K562 (cell line): ENCODE results near the gene DNAJC30. TPM values are rescaled to one million over a fixed set of nuclear protein-coding genes. Genes with fewer than 3 reads are reported as not detected.

ENCODE experiments used
- ATAC-seq: fragments of 200-7000 bp; cut with Tn5 transposase; 3 replicates; pipeline ENCODE4 v1.9.1; 2020; ENCODE audit warnings: moderate library complexity
- BruUV-seq: library from RNA; stranded (reverse); fragments of 400-500 nt; replicated peaks from 2 replicates; lab custom pipeline; 2021; lab: Mats Ljungman, UMichigan
- CTCF ChIA-PET: fragments of 300-600 bp; formaldehyde crosslinking; extraction: SDS; loops from one replicate; lab custom pipeline; 2021; ENCODE audit warnings: low intra/inter-chr PET ratio; lab: Yijun Ruan, JAX
- POLR2A ChIA-PET: fragments of 300-600, 350-650 bp; sonication (Branson Sonifier 250); formaldehyde crosslinking; extraction: SDS; loops from one replicate; lab custom pipeline; 2021; ENCODE audit warnings: antibody characterized with exemption, inconsistent platforms; lab: Yijun Ruan, JAX
- DNase-seq, 4 experiments: peaks; one replicate each; pipeline versions ENCODE4 v3.0.0 to v3.0.0-alpha.2; 2011 to 2018; ENCODE audit warnings: low spot score in 3 of 4, mixed read lengths in 3 of 4; ENCODE audit errors: extremely low read depth in 1 of 4
- FAIRE-seq: peaks from 2 replicates; lab custom pipeline; 2011; peaks lifted over from hg19 to GRCh38; lab: Jason Lieb, UNC
- H2AFZ ChIP-seq: 2 replicates; pipeline ENCODE4 v1.6.0; 2011; ENCODE audit warnings: low read depth, low read length, control low read depth, inconsistent platforms
- H3K27ac ChIP-seq: fragments of 200-600 bp; 3 replicates; pipeline ENCODE4 v1.8.0; 2011; ENCODE audit warnings: low read depth, mild to moderate bottlenecking, control low read depth, inconsistent platforms, low read length, moderate library complexity, mixed read lengths; ENCODE audit errors: extremely low read depth
- H3K27me3 ChIP-seq, 2 experiments: fragments of 300-600 bp in 1 of 2; 2 replicates in 1 of 2; 3 replicates in 1 of 2; pipeline versions ENCODE4 v1.6.0 to v1.8.0; 2011; ENCODE audit warnings: inconsistent platforms in 2 of 2, low read length in 2 of 2, mild to moderate bottlenecking in 1 of 2, mixed read lengths in 1 of 2, moderate library complexity in 1 of 2; ENCODE audit not compliant: control insufficient read depth in 2 of 2, insufficient read depth in 2 of 2
- H3K36me3 ChIP-seq: fragments of 300-600 bp; 3 replicates; pipeline ENCODE4 v1.8.0; 2011; ENCODE audit warnings: mild to moderate bottlenecking, low read length, inconsistent platforms; ENCODE audit not compliant: control insufficient read depth, insufficient read depth
- H3K4me1 ChIP-seq, 2 experiments: fragments of 200-600 bp in 1 of 2; replicated peaks in 1 of 2; 2 replicates in 1 of 2; 3 replicates in 1 of 2; pipeline versions ENCODE4 v1.5.1 to v1.8.0; 2011; ENCODE audit warnings: inconsistent platforms in 2 of 2, low read length in 2 of 2, mild to moderate bottlenecking in 1 of 2, mixed read lengths in 1 of 2, moderate library complexity in 1 of 2; ENCODE audit not compliant: control insufficient read depth in 2 of 2, insufficient read depth in 2 of 2
- H3K4me2 ChIP-seq: 2 replicates; pipeline ENCODE4 v1.6.1; 2011; ENCODE audit warnings: low read length, control low read depth, inconsistent platforms, mixed read lengths; ENCODE audit not compliant: insufficient read depth
- H3K4me3 ChIP-seq: fragments of 200-600 bp; sonication (generic), shearing (Covaris generic); 2 replicates; pipeline ENCODE4 v1.5.1; 2016; ENCODE audit warnings: control low read depth, inconsistent platforms
- H3K79me2 ChIP-seq: fragments of 200-600 bp; 3 replicates; pipeline ENCODE4 v1.8.0; 2011; ENCODE audit warnings: low read length, inconsistent platforms; ENCODE audit not compliant: control insufficient read depth, insufficient read depth
- H3K9ac ChIP-seq, 2 experiments: 2 replicates each; pipeline versions ENCODE4 v1.6.0 to v1.6.1; 2011; ENCODE audit warnings: low read depth in 2 of 2, low read length in 2 of 2, control low read depth in 1 of 2, inconsistent platforms in 1 of 2, mild to moderate bottlenecking in 1 of 2, mixed read lengths in 1 of 2; ENCODE audit not compliant: insufficient read depth in 1 of 2
- H3K9me1 ChIP-seq: one replicate; pipeline ENCODE4 v1.6.0; 2011; ENCODE audit warnings: inconsistent platforms, mild to moderate bottlenecking, low read length, moderate library complexity; ENCODE audit not compliant: control insufficient read depth, insufficient read depth
- H3K9me3 ChIP-seq: replicated peaks from 2 replicates; pipeline ENCODE4 v1.5.1; 2011; ENCODE audit warnings: low read depth, low read length, inconsistent platforms; ENCODE audit not compliant: control insufficient read depth, insufficient read depth
- H4K20me1 ChIP-seq: replicated peaks from 2 replicates; pipeline ENCODE4 v1.6.1; 2011; ENCODE audit warnings: low read length, inconsistent platforms, mixed read lengths; ENCODE audit not compliant: control insufficient read depth, insufficient read depth
- ARID4B ChIP-seq: sonication (generic); formaldehyde crosslinking; IDR thresholded peaks from 2 replicates; pipeline ENCODE4 v1.8.0; 2022; ENCODE audit warnings: mild to moderate bottlenecking, missing genetic modification reagents
- HOXB6 ChIP-seq: fragments of 250-450 bp; sonication (Bioruptor Pico); IDR thresholded peaks from 2 replicates; pipeline ENCODE4 v1.5.1; 2022; ENCODE audit warnings: mild to moderate bottlenecking, borderline replicate concordance
- NFIX ChIP-seq: fragments of 250-450 bp; sonication (Bioruptor Pico); IDR thresholded peaks from 2 replicates; pipeline ENCODE4 v1.4.0; 2020; ENCODE audit warnings: low read depth, mild to moderate bottlenecking, moderate library complexity
- RBFOX2 ChIP-seq: fragments of 200-400 bp; formaldehyde crosslinking; IDR thresholded peaks from 2 replicates; pipeline ENCODE4 v1.6.1; 2017; ENCODE audit warnings: low read depth, mild to moderate bottlenecking, low read length, moderate library complexity
- RFX7 ChIP-seq: fragments of 250-450 bp; sonication (Bioruptor Pico); IDR thresholded peaks from 2 replicates; pipeline ENCODE4 v1.5.1; 2021; ENCODE audit warnings: mild to moderate bottlenecking
- ZNF75A ChIP-seq: fragments of 450-650 bp; formaldehyde crosslinking; IDR thresholded peaks from 2 replicates; pipeline ENCODE4 v1.4.0; 2020; ENCODE audit warnings: mild to moderate bottlenecking
- WGBS: fragments of 100-300 bp; shearing (Covaris generic); methylation state at CpG from one replicate; pipeline ENCODE4 v1.1.6; 2016; ENCODE audit warnings: low coverage, mixed read lengths; ENCODE audit not compliant: insufficient coverage; ENCODE audit errors: missing lambda C conversion rate; 5-methylcytosine and 5-hydroxymethylcytosine counted together
- in situ Hi-C: fragments of 300-500 bp; cut with MboI; formaldehyde crosslinking; loops from 4 replicates; pipeline ENCODE4 v1.15.0; 2018; ENCODE audit warnings: inconsistent platforms, mixed read lengths
- intact Hi-C: fragments of 100-400 bp; cut with micrococcal nuclease; formaldehyde crosslinking; loops from 2 replicates; pipeline ENCODE4 v1.14.2; 2022
- polyA plus RNA-seq, 8 experiments: library from polyadenylated mRNA; depleted of rRNA in 4 of 8; stranded (reverse) in 5 of 8; unstranded in 3 of 8; fragments of >200 nt; fragmentation: Nextera tagmentation in 2 of 8; fragmentation: Illumina TruSeq in 1 of 8; extraction: Ambion mirVana in 2 of 8; extraction: Trizol in 1 of 8; gene quantifications; 2 replicates each; pipeline versions ENCODE4 v1.2.1 to v1.2.3, GENCODE V29; 2011 to 2014; ENCODE audit warnings: inconsistent platforms in 1 of 8, missing spikeins in 1 of 8
- total RNA-seq, 7 experiments: library from RNA; depleted of rRNA in 6 of 7; stranded (reverse); fragments of >200 nt in 6 of 7; fragmentation: Illumina TruSeq in 2 of 7; extraction: Trizol in 2 of 7; gene quantifications; 2 replicates each; pipeline versions ENCODE4 v1.2.1 to v1.2.3, GENCODE V29; 2011 to 2021; ENCODE audit warnings: low replicate concordance in 1 of 7
- TF ChIP-seq, protein P1 (sequence below): sonication (generic); formaldehyde crosslinking; IDR thresholded peaks from 2 replicates; pipeline ENCODE4 v1.8.0; 2023; ENCODE audit warnings: mild to moderate bottlenecking, missing genetic modification reagents
- TF ChIP-seq, protein P2 (sequence below), 2 experiments: fragments of 450-650 bp in 1 of 2; sonication (generic) in 1 of 2; formaldehyde crosslinking; conservative IDR thresholded peaks; 2 replicates each; pipeline versions ENCODE4 v1.4.0 to v1.8.1; 2020 to 2022; ENCODE audit warnings: mild to moderate bottlenecking in 1 of 2, missing genetic modification reagents in 1 of 2

The DNAJC30 gene
- total and polyA plus RNA-seq, 9 of the 15 experiments (the other 6 are each of a cell fraction or from before 2014, with no cell fraction given) = 1.1 to 11.3 (median 4.6) TPM

DNA sequence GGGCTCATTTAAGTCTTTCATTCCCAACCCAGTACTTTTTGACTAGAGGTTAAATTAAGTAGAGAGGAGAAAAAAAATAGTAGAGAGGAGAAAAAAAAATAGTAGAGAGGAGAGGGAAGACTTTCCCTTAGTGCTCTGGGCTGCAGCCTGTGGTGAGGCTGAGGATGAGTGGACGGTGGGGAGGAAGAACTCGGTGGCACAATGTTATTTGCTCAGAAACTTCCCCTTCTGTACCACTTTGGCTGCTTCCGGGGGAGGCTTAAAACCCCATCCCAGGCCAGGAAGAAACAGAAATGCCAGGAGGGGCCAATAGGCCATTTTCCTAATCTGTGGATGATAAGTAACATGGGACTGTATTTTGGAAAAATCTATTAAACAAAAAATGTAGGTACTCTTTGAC is 44.3 kb downstream of the DNAJC30 start:
- peaks cover 7% of the 10 kb centered on the region for H3K9me3 ChIP-seq
- no TSS peak for BruUV-seq
- no peaks in the 10 kb centered on the region for H4K20me1 ChIP-seq
- no peak overlapping the region for H3K27ac ChIP-seq
- intact Hi-C loops = no loop called here
- no peaks in the 10 kb centered on the region; a peak in 1 of 5 replicates for H3K4me1 ChIP-seq
- no peak for DNase-seq
- no peak overlapping the region for H3K4me3 ChIP-seq
- H3K4me2 ChIP-seq = no peak overlapping the region
- no peaks in the 10 kb centered on the region for H3K36me3 ChIP-seq
- in situ Hi-C loops = no loop called here
- POLR2A ChIA-PET = no interaction called here
- CTCF ChIA-PET = no interaction called here
- ATAC-seq = no peak
- peaks cover 11 to 38% of the 10 kb centered on the region in 2 experiments; a peak in 4 of 5 replicates for H3K27me3 ChIP-seq
- WGBS = 2% methylated on average over 3 of the region's 3 CpGs
- no peaks in the 10 kb centered on the region for H3K9me1 ChIP-seq
- TF ChIP-seq ARID4B (CRISPR knock-in tag) (no peak), ZNF75A (no peak), RFX7 (CRISPR knock-in tag) (no peak), NFIX (CRISPR knock-in tag) (no peak), RBFOX2 (no peak), HOXB6 (CRISPR knock-in tag) (no peak)
- TF ChIP-seq, protein P1, sequence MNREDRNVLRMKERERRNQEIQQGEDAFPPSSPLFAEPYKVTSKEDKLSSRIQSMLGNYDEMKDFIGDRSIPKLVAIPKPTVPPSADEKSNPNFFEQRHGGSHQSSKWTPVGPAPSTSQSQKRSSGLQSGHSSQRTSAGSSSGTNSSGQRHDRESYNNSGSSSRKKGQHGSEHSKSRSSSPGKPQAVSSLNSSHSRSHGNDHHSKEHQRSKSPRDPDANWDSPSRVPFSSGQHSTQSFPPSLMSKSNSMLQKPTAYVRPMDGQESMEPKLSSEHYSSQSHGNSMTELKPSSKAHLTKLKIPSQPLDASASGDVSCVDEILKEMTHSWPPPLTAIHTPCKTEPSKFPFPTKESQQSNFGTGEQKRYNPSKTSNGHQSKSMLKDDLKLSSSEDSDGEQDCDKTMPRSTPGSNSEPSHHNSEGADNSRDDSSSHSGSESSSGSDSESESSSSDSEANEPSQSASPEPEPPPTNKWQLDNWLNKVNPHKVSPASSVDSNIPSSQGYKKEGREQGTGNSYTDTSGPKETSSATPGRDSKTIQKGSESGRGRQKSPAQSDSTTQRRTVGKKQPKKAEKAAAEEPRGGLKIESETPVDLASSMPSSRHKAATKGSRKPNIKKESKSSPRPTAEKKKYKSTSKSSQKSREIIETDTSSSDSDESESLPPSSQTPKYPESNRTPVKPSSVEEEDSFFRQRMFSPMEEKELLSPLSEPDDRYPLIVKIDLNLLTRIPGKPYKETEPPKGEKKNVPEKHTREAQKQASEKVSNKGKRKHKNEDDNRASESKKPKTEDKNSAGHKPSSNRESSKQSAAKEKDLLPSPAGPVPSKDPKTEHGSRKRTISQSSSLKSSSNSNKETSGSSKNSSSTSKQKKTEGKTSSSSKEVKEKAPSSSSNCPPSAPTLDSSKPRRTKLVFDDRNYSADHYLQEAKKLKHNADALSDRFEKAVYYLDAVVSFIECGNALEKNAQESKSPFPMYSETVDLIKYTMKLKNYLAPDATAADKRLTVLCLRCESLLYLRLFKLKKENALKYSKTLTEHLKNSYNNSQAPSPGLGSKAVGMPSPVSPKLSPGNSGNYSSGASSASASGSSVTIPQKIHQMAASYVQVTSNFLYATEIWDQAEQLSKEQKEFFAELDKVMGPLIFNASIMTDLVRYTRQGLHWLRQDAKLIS (CRISPR knock-in tag) = no peak
- TF ChIP-seq, protein P2, sequence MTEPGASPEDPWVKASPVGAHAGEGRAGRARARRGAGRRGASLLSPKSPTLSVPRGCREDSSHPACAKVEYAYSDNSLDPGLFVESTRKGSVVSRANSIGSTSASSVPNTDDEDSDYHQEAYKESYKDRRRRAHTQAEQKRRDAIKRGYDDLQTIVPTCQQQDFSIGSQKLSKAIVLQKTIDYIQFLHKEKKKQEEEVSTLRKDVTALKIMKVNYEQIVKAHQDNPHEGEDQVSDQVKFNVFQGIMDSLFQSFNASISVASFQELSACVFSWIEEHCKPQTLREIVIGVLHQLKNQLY (CRISPR knock-in tag; conservative IDR thresholded peaks at IDR 0.05) = no peak
- TF ChIP-seq, all 486 proteins: peak for 0
- H3K79me2 ChIP-seq = no peaks in the 10 kb centered on the region
- no peak overlapping the region for H2AFZ ChIP-seq
- FAIRE-seq = no peak
- H3K9ac ChIP-seq = no peak overlapping the region
